GM19328 (cell line): Measurements from ENCODE around the gene ADGRL3.
"Not testable (repeated sequence)": the region's sequence is repeated elsewhere in the genome, so short reads cannot be mapped to it uniquely, and the experiment has no call there.

Experiments
- ATAC-seq: cut with Tn5 transposase; IDR thresholded peaks from one replicate; pipeline ENCODE4 v1.9.1; 2021; ENCODE audit warnings: mild to moderate bottlenecking, moderate library complexity; ENCODE audit not compliant: unreplicated experiment

The ADGRL3 gene

DNA sequence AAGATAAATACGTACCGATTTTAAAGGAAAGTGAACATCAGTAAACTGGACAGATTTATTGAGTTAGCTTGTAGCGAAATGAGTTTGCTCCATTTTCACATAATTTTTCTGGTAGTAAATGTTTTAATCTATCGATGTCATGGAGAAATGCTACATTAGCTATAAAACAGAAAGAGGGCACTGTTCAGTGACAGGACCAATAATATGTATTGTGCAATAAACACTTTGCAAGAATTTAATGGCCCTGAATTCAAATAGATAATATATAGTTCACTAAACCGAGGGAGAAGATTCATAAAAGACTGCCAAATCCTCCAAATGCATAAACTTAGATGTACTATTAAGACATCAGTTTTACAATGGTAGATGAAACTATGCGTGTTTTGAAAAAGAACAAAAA is 516.3 kb downstream of the ADGRL3 start:
- ATAC-seq = no peak

DNA sequence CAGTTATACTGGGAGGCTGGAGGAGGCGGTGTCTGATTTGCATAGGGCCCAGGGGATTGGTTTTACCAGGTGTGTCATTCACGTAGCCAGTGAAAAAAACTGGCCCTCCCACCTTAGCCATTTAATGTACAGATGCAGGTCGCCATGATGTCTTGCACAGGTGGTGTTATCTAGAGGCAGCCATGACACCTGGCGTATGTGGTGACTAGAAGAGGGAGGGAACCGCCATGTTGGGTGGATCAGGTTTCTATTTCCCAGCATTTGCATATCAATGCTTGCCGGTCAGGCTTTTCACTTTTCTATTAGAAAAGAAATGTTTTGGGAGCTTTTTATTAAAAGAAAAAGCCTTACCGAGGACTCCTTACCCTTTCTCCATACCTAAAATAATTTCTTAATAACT is 523.4 kb downstream of the ADGRL3 start:
- ATAC-seq = no peak

DNA sequence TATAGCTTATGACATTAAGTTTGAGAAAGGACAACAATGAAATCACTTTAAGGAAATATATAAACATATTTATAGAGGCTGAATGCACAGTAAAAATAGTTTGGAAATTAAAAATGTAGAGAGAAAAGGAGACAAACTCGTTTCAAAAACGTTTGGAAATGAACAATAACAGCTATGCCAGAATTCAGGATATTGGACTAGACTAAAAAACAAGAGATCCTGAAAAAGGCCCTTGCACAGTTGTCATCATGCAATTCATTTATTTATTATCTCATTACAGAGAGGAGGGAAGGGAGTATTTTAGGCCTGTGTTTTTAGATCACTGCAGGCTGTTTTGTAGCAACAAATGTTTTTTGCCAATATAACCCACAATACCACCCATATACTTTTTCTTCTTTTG is 527.2 kb downstream of the ADGRL3 start:
- no peak for ATAC-seq

DNA sequence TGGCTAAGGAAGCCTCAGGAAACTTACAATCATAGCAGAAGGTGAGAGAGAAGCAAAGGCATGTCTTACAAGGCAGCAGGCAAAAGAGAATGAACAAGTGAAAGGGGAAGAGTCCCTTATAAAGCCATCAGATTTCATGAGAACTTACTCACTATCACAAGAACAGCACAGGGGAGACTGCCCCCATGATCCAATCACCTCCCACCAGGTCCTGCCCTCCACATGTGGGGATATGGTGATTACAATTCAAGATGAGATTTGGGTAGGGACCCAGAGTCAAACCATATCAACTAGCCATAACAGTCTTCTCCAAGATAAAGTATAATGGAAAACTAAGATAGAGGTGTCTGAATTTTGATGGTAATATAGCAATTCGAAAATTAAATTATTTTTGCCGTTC is 534.3 kb downstream of the ADGRL3 start:
- no peak for ATAC-seq

DNA sequence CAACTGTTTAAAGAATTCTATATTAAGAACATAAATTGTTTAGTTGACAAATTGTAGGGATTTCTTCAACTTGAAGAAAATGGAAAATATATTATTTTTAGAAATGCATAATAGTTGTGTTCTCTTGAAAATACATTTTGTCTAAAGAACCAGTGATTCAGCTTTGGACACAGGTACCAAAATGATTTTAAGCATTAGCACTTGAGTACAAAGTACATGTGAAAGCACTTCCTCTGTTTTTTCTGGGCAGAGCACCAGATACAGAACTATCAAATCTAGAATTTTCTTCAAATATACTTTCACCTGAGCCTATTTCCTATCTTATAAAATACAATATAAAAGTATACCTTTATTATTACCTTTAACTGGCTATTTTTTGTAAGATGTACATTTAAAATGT is 539.8 kb downstream of the ADGRL3 start:
- ATAC-seq = no peak

DNA sequence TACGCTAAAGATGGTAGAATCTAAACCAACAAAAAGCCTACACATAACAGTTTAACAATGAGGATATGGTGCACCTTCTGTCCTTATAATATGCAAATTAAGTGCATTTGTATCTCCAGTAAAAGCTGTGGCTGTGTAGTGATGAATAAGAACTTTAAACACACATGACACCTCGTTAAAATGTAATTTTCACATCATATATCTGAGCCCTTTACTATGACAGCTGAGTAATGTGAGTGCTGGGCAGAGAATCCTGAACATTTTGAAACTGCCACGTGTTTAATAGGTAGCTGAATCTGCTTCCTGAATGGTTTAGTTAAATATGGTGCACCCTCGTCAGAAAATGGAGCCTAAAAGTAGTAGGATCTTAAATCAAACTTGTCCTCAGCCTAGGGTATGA is 540.8 kb downstream of the ADGRL3 start:
- ATAC-seq = no peak

DNA sequence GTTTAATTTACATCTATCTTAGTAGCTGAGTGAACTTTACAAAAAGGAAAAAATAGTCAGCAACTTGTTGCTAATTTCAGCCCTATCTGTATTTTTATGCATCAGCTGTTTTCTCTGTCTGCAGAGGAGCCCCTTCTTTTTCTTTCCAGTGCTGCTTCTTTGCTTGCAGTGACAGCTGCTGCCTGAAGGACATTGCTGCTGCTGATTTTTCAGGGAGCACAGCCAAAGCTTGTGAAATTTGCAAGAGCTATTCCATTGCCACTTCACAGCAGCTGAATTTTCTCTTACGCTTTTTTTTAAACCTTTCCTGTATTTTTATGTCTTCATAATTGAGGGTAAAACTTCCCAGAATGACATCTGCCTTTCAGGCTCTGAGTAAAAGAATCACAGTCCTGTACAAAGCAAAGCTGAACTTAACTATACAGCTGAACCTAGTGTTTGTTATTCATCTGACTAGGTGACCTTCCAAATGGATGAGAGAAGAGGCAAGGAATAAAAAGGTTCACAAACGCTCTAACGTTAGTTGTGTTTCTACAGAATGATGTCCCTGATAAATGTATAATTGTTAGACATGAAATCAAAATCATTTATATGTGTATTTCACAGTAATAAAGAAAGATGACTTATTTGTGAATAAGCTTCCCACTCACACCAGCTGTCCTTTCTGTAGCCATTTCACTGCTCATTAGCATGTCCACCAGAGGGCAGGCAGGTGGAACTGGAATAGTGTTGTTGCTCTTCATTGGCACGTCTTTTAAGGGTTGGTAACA is 541.4 kb downstream of the ADGRL3 start:
- no peak for ATAC-seq

DNA sequence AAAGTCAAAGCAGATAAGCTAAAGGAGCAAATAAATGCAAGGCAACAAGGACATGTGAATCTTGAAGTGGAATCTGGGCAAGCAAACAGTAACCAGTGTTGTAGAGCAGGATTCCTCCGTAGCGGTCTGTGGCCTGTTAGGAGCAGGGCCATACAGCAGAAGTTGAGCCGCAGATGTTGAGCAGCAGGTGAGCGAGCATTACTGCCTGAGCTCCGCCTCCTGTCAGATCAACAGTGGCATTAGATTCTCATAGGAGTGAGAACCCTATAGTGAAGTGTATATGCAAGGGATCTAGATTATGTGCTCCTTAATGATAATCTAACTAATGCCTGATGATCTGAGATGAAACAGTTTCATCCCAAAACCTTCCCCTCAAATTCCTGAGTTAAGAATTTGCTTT is 550.7 kb downstream of the ADGRL3 start:
- no peak for ATAC-seq

DNA sequence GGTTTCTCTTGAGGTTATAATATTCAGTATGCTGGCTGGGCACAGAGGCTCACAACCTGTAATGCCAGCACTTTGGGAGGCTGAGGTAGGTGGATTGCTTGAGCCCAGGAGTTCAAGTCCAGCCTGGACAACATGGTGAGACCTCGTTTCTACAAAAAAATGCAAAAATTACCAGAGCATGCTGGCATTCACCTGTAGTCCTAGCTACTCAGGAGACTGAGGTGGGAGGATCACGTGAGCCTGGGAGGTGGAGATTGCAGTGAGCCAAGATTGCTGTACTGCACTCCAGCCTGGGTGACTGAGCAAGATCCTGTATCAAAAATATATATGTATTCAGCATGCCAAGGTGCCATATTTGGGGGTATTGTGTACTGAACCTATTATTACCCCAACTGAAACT is 552.5 kb downstream of the ADGRL3 start:
- ATAC-seq = no peak

DNA sequence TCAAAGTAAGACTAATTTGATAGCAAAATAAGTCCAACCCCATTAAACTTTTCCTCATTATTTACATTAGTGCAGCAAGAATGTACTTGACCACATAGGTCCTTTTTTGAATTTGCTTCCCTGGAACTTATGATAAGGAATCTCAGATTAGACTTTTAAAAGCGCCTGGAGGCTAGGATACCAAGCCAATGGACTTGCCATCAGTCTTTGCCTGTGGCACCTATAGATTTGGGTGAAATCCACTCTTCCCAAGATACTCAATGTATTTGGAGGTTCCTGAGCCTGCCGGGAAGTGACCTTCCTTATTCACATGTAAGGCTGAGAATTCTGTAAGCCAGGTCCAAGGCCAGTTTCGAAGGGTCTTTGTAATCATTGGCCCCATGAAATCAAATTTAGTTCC is 553.6 kb downstream of the ADGRL3 start:
- ATAC-seq = no peak

DNA sequence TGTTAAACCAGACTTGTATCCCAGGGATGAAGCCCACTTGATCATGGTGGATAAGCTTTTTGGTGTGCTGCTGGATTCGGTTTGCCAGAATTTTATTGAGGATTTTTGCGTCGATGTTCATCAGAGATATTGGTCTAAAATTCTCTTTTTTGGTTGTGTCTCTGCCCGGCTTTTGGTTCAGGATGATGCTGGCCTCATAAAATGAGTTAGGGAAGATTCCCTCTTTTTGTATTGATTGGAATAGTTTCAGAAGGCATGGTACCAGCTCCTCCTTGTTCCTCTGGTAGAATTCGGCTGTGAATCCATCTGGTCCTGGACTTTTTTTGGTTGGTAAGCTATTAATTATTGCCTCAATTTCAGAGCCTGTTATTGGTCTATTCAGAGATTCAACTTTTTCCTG is 556.8 kb downstream of the ADGRL3 start:
- not testable (repeated sequence) for ATAC-seq

DNA sequence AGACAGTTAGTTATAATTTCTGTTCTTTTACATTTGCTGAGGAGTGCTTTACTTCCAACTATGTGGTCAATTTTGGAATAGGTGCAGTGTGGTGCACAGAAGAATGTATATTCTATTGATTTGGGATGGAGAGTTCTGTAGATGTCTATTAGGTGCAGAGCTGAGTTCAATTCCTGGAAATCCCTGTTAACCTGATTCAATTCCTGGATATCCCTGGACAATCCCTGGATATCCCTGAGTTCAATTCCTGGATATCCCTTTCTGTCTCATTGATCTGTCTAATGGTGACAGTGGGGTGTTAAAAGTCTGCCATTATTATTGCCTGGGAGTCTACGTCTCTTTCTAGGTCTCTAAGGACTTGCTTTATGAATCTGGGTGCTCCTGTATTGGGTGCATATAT is 557.9 kb downstream of the ADGRL3 start:
- not testable (repeated sequence) for ATAC-seq

DNA sequence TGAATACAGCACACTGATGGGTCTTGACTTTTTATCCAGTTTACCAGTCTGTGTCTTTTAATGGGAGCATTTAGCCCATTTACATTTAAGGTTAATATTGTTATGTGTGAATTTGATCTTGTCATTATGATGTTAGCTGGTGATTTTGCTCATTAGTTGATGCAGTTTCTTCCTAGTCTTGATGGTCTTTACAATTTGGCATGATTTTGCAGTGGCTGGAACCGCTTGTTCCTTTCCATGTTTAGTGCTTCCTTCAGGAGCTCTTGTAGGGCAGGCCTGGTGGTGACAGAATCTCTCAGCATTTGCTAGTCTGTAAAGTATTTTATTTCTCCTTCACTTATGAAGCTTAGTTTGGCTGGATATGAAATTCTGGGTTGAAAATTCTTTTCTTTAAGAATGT is 558.5 kb downstream of the ADGRL3 start:
- not testable (repeated sequence) for ATAC-seq

DNA sequence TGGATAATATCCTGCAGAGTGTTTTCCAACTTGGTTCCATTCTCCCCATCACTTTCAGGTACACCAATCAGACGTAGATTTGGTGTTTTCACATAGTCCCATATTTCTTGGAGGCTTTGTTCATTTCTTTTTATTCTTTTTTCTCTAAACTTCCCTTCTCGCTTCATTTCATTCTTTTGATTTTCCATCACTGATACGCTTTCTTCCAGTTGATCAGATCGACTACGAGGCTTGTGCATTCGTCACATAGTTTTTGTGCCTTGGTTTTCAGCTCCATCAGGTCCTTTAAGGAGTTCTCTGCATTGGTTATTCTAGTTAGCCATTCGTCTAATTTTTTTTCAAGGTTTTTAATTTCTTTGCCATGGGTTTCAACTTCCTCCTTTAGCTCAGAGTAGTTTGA is 559.1 kb downstream of the ADGRL3 start:
- not testable (repeated sequence) for ATAC-seq

DNA sequence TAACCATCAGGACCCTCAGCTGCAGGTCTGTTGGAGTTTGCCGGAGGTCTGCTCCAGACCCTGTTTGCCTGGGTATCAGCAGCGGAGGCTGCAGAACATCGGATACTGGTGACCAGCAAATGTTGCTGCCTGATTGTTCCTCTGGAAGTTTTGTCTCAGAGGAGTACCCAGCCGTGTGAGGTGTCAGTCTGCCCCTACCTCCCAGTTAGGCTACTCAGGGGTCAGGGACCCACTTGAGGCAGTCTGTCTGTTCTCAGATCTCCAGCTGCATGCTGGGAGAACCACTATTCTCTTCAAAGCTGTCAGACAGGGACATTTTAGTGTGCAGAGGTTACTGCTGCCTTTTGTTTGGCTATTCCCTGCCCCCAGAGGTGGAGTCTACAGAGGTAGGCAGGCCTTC is 559.8 kb downstream of the ADGRL3 start:
- not testable (repeated sequence) for ATAC-seq

DNA sequence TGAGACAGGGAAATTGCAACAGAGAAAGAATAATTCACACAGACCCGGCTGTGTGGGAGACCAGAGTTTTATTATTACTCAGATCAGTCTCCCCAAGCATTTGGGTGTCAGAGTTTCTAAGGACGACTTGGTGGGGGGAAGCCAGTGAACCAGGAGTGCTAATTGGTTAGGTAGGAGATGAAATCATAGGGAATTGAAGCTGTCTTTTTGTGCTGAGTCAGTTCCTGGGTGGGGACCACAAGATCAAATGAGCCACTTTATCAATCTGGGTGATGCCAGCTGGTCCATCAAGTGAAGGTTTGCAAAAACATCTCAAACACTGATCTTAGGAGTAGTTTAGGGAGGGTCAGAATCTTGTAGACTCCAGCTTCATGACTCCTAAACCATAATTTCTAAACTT is 560.7 kb downstream of the ADGRL3 start:
- no peak for ATAC-seq

DNA sequence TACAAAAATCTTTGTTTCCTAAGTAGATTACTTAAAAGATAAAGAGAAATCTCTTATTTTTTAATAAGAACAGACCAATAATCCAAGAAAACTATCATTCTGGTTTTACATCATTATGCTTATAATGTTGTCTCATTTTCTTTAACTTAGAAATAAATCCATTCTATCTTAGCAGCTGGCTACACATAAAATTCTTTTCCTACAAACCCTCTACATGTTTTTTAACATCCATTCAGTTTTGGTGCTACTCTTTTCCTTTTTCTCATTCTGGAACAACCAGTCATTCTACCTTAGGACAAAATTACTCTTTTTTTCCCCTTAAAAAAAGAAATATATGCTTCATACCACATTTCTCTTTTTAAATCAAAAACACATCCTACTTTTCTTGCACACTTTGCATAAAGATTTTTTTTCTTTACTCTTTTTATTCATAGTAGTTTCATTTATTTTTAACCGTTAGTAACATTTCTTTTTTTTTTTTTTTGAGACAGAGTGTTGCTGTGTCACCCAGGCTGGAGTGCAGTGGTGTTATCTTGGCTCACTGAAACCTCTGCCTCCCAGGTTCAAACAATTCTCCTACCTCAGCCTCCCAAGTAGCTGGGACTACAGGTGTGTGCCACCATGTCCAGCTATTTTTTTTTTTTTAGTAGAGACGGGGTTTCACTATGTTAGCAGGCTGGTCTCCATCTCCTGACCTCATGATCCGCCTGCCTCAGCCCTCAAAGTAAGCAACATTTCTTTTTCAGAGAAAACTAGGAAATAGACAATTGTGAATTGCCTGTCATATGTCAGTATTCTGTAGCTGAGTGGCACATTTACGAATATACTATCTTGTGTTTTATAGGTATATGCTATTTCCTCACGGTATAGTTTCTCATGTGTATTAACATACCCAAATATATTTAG is 562.8 kb downstream of the ADGRL3 start:
- ATAC-seq = no peak

DNA sequence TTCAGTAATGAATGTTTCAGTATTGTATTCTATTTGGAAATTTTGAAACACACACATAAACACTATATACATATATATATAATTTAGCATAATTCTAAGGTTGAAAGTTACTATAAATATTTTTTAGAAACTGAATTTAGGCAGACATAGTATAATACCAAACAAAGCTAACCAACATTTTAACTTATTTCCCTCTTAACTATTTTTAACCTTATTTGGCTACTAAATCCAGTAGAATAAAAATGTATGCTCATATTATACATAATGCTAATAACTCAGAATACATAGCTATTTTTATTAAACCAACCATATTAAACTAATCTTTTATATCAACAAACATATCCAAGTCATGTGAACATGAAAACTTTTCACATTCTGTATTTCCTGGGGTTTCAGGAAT is 563.6 kb downstream of the ADGRL3 start:
- no peak for ATAC-seq

DNA sequence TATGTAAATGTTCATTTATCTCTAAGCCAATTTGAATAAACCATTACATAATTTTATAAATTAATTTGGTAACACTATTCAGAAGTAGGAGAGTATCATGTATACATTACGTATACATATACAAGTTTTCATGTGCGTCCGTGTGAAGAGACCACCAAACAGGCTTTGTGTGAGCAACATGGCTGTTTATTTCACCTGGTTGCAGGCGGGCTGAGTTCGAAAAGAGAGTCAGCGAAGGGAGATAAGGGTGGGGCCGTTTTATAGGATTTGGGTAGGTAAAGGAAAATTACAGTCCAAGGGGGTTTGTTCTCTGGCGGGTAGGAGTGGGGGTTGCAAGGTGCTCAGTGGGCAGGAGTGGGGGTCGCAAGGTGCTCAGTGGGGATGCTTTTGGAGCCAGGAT is 564.0 kb downstream of the ADGRL3 start:
- ATAC-seq = not testable (repeated sequence)

DNA sequence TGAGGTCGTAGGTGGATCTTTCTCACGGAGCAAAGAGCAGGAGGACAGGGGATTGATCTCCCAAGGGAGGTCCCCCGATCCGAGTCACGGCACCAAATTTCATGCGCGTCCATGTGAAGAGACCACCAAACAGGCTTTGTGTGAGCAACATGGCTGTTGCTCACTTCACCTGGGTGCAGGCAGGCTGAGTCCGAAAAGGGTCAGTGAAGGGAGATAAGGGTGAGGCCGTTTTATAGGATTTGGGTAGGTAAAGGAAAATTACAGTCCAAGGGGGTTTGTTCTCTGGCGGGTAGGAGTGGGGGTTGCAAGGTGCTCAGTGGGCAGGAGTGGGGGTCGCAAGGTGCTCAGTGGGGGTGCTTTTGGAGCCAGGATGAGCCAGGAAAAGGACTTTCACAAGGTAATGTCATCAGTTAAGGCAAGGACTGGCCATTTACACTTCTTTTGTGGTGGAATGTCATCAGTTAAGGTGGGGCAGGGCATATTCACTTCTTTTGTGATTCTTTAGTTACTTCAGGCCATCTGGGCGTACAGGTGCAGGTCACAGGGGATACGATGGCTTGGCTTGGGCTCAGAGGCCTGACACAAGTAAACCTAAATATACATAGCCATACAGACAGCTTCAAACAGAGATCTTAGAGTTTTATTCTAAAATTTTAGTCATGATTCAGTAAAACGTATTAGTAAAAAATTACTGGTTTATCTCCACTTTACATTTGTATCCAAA is 569.5 kb downstream of the ADGRL3 start:
- ATAC-seq = not testable (repeated sequence)

DNA sequence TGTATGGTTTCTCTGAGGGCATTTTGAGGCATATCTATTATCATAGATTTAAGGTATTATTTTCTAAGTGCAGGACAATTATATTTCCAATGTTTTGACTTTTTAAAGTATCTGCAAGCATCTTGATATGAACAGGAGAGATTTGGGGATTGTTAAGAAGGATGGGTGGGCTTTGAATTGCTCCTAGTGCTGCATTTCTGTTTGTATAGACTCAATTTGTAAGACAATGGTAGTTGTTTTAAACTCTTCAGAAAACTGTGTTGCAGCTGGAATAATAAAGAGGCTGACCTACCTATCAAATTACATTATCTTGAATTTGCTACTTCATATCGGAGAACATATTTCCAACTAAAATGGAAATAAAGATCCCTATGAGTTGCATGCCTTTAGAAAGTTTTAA is 570.3 kb downstream of the ADGRL3 start:
- ATAC-seq = no peak
